GM18951 (cell line): ENCODE data around the gene HSPB8.

ENCODE experiments used
- POLR2A ChIP-seq: IDR thresholded peaks from 4 replicates; pipeline ENCODE4 v1.6.1; 2011; ENCODE audit warnings: mild to moderate bottlenecking; ENCODE audit not compliant: insufficient read length, insufficient read depth; ENCODE audit errors: extremely low read depth
- in situ Hi-C: fragments of 300-500 bp; cut with MboI; formaldehyde crosslinking; loops from one replicate; pipeline ENCODE4 v1.12.0; 2022; ENCODE audit warnings: low sequenced_read_pairs, mixed read lengths, inconsistent platforms; ENCODE audit not compliant: unreplicated experiment

Gene HSPB8, protein sequence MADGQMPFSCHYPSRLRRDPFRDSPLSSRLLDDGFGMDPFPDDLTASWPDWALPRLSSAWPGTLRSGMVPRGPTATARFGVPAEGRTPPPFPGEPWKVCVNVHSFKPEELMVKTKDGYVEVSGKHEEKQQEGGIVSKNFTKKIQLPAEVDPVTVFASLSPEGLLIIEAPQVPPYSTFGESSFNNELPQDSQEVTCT

DNA sequence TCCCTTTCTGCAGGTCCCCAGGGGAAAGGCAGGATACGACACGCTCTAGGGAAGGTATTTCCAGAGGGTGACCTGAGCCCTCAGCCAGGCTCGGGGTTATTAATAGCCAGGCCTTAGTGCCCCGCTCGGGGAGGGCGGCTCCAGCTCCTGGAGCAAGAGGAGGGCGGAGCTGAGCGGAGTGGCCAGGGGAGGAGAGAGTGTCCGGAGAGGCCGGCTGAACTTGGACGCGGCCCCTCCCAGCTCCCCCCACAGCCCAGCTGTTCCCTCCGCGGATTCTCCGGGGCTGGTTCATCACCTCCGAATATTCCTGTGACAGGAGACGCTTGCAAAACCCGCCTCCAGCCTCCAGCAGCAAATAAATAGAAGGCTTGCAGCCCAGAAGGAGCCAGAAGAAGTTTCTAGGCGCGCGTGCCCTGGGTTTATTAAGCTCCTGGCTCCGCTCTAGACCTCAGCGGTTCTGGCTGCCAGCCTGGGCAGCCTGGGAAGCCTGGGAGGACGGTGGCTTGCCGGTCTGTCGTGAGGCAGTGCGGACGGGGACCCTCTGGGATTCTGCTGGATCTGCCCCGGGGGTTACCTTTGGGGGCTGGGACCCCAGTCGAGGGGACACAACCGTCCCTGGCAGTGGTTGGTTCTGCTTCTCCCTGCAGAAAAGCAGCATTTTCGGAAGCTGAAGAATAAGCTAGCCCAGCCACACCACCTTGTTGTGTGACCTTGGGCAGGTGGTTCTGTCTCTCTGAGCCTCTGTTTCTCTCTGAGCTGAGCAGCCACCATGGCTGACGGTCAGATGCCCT is at the start of gene HSPB8:
Gene HSPB8 (plus strand): TSS at position 388 of the 791 bp plus-strand sequence. CDS start 382 bp downstream, at position 770.
- no peak for TF ChIP-seq POLR2A
- in situ Hi-C loops, result no loop called here

DNA sequence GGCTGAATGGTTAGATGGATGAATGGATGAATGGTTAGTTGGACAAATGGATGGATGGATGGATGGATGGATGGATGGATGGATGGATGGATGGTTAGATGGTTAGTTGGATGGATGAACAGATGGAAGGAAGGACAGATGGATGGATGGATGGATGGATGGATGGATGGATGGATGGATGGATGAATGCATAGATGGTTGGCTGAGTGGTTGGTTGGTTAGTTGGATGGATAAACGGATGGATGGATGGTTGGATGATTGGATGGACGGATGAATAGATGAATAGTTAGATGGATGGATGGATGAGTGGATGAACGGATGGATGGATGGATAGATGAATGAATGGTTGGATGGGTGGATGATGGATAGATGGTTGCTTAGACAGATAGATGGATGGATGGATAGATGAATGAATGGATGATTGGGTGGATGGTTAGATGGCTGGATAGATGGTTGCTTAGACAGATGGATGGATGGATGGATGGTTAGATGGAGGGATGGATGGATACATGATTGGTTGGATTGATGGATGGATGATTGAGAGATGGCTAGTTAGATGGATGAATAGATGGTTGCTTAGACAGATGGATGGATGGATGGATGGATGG is 48.8 kb upstream of the HSPB8 start:
- TF ChIP-seq POLR2A, result no peak
- in situ Hi-C loops, result no loop called here

DNA sequence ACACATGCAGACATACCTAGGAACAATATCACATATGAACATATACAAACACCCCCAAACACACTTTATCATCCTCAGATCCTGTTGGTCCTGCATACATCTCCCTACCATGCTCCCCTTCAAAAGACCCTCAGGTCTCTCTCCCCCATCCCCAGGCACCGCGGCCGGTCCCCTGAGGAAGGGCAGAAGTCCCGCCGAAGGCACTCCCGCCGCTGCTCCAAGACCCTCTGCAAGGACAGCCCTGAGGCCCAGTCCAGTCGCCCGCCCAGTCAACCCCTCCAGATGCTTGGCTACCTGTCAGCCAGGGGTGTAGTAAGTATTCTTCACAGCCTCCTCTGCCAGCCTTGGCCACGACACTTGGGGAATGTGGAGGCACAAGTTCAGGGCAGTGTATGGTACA is 48.2 kb upstream of the HSPB8 start:
- in situ Hi-C loops, result no loop called here
- TF ChIP-seq POLR2A, result no peak

DNA sequence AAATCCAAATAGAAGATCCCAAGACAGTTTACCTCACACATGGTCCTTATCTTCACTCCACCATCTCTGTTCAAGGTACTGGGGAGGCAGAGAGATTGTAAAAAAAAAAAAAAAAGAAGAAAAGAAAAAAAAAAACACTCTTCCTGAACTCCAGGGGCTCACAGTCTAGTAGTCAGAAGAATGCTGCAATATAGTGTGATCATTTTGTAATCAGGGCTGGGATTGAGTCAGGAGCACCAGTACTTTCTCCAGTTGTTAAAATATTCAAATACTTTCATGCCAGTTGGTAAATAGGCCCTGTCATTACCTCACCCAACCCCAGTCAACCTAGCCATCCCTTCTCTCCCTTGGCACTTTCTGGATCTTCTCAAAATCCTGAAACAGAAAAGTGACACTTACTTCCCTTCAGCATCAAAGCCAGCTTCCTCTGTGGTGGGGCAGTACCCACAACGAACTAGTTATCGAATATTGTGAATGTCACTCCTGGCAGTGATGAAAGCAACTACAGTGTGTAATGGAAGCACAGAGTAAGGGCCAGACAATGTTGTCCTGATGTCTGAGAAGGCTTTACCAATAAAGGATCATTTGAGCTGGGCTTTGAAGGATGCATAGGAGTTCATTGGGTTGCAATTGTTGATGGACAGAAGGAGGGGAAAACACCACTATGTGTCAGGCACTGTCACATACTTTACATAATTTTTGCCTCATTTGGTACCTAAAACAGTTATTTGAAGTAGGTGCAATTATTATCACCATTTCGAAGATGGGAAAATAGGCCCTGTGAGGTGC is 44.3 kb upstream of the HSPB8 start:
- no peak for TF ChIP-seq POLR2A
- in situ Hi-C loops, result no loop called here

DNA sequence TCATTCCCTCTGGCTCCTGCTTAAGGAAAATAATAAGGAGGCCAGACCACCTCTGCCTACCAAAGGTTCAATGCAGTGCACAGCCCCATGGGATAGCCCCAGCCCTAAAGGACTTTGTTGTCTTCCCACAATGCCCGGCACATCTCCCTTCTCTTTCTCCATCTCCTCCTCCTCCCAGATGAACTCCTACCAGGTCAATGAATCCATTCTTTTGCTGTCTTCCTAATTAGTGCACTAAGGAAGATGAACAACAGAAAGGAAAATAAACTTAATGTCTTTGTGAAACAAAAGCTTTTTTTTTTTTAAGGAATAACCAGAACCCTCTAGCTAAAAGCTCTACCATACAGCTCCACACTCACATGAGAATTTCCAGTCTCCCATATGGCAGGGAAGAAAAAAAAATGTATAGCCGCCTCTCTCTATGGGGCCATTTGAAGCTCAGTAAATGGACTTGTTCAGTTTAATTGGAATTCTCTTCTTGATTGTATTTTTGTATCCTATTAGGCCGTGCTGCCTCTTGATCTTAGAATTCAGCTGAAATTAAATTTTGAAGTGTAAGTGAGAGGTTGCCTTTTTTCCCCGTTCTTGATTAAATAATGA is 41.8 kb upstream of the HSPB8 start:
- in situ Hi-C loops, result no loop called here
- TF ChIP-seq POLR2A, result no peak

DNA sequence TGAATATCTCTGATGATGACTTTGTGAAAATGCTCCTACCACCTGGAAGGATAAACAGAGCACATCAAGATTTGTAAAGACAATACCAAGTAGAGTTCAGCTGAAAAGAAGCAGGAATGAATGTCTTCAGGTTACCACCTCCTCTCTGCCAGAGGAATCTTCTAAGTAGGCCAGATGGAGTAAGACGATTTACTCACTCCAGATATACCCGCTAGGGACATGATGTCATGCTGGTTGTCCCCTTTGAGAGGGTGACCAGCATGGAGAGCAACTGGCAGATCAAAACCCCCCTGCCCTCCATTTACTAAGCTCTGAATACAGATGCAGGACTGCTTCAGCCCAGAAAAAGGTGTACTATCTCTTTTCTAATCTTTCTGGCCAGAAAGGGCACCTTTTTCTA is 39.3 kb upstream of the HSPB8 start:
- no peak for TF ChIP-seq POLR2A
- in situ Hi-C loops, result no loop called here

DNA sequence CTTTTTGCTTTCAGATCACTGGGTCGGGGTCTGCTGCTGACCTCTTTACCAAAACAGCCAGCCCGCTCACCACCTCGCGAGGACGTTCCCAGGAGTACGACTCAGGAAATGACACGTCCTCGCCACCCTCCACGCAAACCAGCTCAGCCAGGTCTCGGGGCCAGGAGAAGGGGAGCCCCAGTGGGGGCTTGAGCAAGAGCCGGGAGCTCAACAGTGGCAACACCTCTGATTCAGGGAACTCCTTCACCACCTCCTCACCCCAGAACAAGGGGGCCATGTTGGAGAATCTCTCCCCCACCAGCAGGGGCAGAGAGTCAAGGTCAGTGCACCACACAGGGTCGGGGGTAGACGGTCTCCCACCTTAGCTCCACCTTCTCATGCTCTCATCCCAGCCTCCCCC is 33.4 kb upstream of the HSPB8 start:
- TF ChIP-seq POLR2A, result no peak
- in situ Hi-C loops, result no loop called here

DNA sequence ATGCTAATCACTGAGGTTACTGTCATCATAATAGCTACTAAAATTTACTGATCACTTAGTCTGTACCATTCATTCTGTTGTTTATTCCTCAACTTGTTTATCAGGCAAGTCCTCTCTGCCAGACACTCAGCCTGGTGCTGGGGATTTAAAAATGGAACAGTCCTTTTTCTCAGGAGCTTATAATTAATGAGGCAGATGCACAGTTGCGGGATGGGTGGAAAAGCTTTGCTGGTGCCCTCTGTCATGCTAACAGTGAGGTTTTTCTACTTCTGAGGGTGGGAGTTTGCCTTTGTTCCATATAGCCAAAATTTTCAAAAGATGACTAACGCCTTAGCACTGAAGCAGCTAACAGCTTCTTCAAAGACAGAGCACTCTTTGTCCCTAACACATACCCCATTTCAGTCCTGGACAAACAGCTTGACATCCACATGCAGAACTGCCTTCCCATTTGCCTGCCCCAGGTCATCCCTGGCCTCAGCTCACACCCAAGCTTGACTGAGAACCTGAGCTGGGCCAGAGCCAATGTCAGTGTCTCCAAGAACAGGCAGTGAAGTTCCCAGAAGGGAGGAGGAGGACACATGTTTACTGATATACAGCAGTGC is 30.8 kb upstream of the HSPB8 start:
- in situ Hi-C loops, result no loop called here

DNA sequence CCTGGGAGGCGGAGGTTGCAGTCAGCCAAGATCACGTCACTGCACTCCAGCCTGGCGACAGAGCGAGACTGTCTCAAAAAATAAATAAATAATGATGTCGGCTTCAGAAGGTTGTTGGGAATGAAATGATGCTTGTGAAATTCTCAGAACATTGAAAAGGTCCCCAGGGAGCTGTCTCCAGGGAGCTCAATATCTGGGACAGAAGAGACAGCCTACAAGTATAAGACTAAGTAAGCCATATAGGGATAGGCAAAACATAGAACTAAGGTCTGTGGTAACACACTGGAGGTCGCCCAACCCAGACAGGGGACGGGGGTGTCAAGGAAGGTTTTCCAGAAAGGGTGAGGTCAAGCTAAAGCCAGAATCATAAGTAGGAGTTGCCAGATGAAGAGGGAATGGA is 29.5 kb upstream of the HSPB8 start:
- in situ Hi-C loops, result no loop called here
- TF ChIP-seq POLR2A, result no peak

More for the DNA sequence above, 30.8 kb upstream of the HSPB8 start:
- no peak for TF ChIP-seq POLR2A

DNA sequence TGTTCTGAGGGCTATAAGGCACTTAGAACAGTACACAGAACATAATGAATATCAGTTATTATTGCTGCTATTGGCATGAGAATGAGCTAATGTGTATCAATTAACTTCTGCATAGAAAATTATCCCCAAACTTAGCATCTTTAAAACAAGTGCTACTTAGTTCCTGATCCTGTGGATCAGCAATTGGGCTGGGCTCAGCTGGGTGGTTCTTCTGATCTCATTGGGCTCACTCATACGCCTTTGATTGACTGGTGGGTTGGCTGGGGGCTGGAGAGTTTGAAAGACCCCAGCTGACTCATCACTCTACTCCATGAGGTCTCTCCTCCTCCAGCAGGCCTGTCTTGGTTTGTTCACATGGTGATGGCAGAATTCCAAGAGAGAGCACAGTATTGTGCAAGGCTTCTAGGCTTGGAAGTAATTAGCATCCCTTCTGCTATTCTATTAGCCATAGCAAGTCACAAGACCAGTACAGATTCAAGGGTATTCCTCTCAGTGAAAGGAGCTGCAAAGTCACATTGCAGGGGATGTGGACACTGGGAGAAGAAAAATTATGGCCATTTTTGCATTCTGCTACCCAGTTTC is 27.2 kb upstream of the HSPB8 start:
- in situ Hi-C loops, result no loop called here
- TF ChIP-seq POLR2A, result no peak

DNA sequence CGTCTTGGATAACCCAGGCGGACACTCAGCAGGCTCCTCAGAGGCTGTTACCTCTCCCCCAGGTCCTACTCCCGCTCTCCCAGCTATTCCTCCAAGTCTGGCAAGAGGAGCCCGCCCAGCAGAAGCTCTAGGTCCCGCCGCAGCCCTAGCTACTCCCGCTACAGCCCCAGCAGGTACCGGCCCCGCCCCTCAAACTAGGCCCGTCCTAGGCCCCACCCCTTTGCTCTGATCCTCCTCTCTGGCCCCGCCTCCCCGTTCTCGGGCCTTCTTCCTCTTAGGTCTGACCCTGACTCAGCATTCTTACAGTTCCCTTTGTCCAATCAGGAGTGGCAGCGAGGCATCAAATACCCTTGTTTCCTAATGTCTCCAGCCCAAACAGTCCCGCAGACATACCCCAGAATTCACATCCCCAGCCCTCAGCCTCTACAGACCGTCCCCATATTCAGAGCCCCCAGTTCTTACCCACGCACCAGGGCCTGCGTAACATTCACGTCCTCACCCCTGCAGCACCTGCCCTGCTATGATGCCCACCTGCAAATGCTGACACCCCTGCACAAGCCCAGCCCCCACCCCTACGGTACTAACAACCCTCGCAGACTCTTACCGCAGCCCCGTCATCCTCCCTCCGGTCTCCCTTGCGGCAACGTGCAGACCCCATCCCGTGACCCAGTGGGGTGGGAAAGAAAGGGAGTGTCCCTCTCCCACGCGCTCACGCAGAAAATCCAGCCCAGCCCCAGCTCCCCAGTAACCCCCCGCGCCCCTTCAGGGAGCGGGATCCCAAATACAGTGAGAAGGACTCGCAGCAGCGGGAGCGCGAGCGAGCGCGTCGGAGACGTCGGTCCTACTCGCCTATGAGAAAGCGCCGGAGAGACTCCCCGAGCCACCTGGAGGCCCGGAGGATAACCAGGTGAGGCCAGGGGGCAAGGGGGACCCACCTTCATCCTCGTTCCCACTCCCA is 25.0 kb upstream of the HSPB8 start:
- in situ Hi-C loops, result no loop called here
- no peak for TF ChIP-seq POLR2A
